ENCODE data around the gene BRD2.

BRD2 gene

GRCh38 chr6:32967151-32968091 lies 973 bp upstream of the BRD2 start:
- TF ChIP-seq CTCF (IDR thresholded peaks at IDR 0.05; ENCODE audit: poor library complexity, severe bottlenecking): peak; percentile 76
- Histone ChIP-seq H3K27me3 (ENCODE audit: insufficient read depth, poor library complexity, severe bottlenecking) (no peaks in the 10 kb centered on the region), H3K36me3 (ENCODE audit: low read depth) (peaks cover 17% of the 10 kb centered on the region), H3K27ac (ENCODE audit: poor library complexity, severe bottlenecking) (peak overlapping the region; percentile 99), H3K4me3 (ENCODE audit: severe bottlenecking) (peak overlapping the region; percentile 54), H3K9me3 (ENCODE audit: severe bottlenecking) (no peaks in the 10 kb centered on the region), H3K4me1 (ENCODE audit: insufficient read depth, poor library complexity, severe bottlenecking) (no peaks in the 10 kb centered on the region)
- ATAC-seq (ENCODE audit: low read depth): no peak
- DNase-seq (ENCODE audit: low spot score): no peak

DNA sequence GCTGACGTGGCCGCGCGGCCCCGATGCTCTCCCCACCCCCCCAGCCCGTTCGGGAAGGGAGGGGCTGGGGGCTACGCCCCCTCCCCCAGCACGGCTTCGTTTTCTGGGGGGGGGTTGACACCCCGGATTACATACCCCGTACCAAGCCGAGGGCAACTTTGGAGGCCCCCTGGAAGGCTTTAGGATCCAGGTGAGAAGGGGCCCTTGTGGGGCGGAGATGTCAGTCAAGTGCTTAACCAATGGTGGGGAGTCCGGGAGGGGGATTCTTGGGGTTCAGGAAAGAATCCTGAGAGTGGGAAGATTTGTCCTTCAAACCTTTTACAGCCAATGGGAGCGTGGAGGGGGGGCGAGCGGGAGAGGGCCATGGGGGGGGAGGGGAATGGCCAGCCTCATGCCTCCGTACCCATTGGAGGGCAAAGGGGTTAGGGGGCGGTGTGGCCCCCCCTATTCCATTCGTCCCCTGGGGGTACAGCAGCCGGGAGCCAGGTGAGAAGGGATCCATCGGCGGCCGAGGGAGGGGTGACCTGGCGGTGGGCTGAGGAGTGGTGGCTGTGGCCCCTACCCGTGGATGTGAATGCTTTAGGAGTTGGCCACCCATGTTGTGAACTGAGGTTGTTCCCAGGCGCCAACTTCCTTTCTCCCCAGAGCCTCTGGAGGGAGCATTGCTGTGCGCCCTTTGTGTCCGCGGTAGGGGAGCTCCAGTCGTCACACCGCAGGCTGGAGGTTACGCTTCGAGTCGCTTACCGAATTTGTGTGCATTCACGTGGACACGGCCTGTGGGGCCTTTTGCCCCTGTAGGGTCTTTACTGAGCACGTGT lies 682 bp downstream of the BRD2 start:
- H3K36me3 ChIP-seq (ENCODE audit: low read depth): peaks cover 34% of the 10 kb centered on the region
- H3K27ac ChIP-seq (ENCODE audit: poor library complexity, severe bottlenecking): peak overlapping the region; percentile 99
- DNase-seq (ENCODE audit: low spot score) (peak; percentile 90), ATAC-seq (ENCODE audit: low read depth) (peak; percentile 7)
- H3K27me3 ChIP-seq (ENCODE audit: insufficient read depth, poor library complexity, severe bottlenecking): no peaks in the 10 kb centered on the region
- H3K4me3 ChIP-seq (ENCODE audit: severe bottlenecking): peak overlapping the region; percentile 54
- H3K9me3 ChIP-seq (ENCODE audit: severe bottlenecking): no peaks in the 10 kb centered on the region
- no peaks in the 10 kb centered on the region for H3K4me1 ChIP-seq (ENCODE audit: insufficient read depth, poor library complexity, severe bottlenecking)
- no peak for TF ChIP-seq CTCF (IDR thresholded peaks at IDR 0.05; ENCODE audit: poor library complexity, severe bottlenecking)

GRCh38 chr6:32969685-32970412 lies 1.5 kb downstream of the BRD2 start:
- Histone ChIP-seq H3K4me1 (ENCODE audit: insufficient read depth, poor library complexity, severe bottlenecking) (no peaks in the 10 kb centered on the region), H3K36me3 (ENCODE audit: low read depth) (peaks cover 41% of the 10 kb centered on the region), H3K27me3 (ENCODE audit: insufficient read depth, poor library complexity, severe bottlenecking) (no peaks in the 10 kb centered on the region), H3K27ac (ENCODE audit: poor library complexity, severe bottlenecking) (peak overlapping the region; percentile 99), H3K4me3 (ENCODE audit: severe bottlenecking) (peak overlapping the region; percentile 54), H3K9me3 (ENCODE audit: severe bottlenecking) (no peaks in the 10 kb centered on the region)
- no peak for TF ChIP-seq CTCF (IDR thresholded peaks at IDR 0.05; ENCODE audit: poor library complexity, severe bottlenecking)
- ATAC-seq (ENCODE audit: low read depth) (peak; percentile 9), DNase-seq (ENCODE audit: low spot score) (peak; percentile 86)

- ATAC-seq (ENCODE audit: low read depth) (0 out of 3 replicates have a peak, but pooled peaks have one; percentile 1), DNase-seq (ENCODE audit: low spot score) (peak; percentile 81)
- no peaks in the 10 kb centered on the region for H3K27me3 ChIP-seq (ENCODE audit: insufficient read depth, poor library complexity, severe bottlenecking)
- peak overlapping the region; percentile 54 for H3K4me3 ChIP-seq (ENCODE audit: severe bottlenecking)
- peak overlapping the region; percentile 99 for H3K27ac ChIP-seq (ENCODE audit: poor library complexity, severe bottlenecking)
- no peaks in the 10 kb centered on the region for H3K4me1 ChIP-seq (ENCODE audit: insufficient read depth, poor library complexity, severe bottlenecking)
- no peaks in the 10 kb centered on the region for H3K9me3 ChIP-seq (ENCODE audit: severe bottlenecking)
- peaks cover 49% of the 10 kb centered on the region for H3K36me3 ChIP-seq (ENCODE audit: low read depth)
- TF ChIP-seq CTCF (IDR thresholded peaks at IDR 0.05; ENCODE audit: poor library complexity, severe bottlenecking): no peak
Measured at GRCh38 chr6:32970413-32971241, 2.2 kb downstream of the BRD2 start.

Measured in RWPE2 (cell line).